ENCODE results near the gene CBARP.

GRCh38 chr19:1275976-1276627, 38.3 kb upstream of the CBARP start:
- TF ChIP-seq CTCF (IDR thresholded peaks at IDR 0.05; ENCODE audit: low read depth, low read length) (no peak), EZH2phosphoT487 (IDR thresholded peaks at IDR 0.05; ENCODE audit: low read depth) (no peak)
